ENCODE measurements around the gene ZW10. TPM values are rescaled to one million over a fixed set of nuclear protein-coding genes. Genes with fewer than 3 reads are reported as not detected.
"Not testable (repeated sequence)": the region's sequence is repeated elsewhere in the genome, so short reads cannot be mapped to it uniquely, and the experiment has no call there.

Gene ZW10
- total RNA-seq, 1 donor, result 4.9 TPM

- Histone ChIP-seq H3K4me3 (ENCODE audit: low read length) (no peak overlapping the region), H3K27me3 (ENCODE audit: insufficient read depth, low read length) (peaks cover 6% of the 10 kb centered on the region), H3K4me1 (ENCODE audit: insufficient read depth, low read length) (no peaks in the 10 kb centered on the region), H3K9me3 (ENCODE audit: low read depth, low read length) (no peaks in the 10 kb centered on the region)
Observed at GRCh38 chr11:113778111-113778910, 4.8 kb upstream of the ZW10 start.

GRCh38 chr11:113774174-113774503, 647 bp upstream of the ZW10 start:
- peaks cover 12% of the 10 kb centered on the region for H3K4me1 ChIP-seq (ENCODE audit: insufficient read depth, low read length)
- H3K4me3 ChIP-seq (ENCODE audit: low read length), result peak overlapping the region; percentile 87
- no peaks in the 10 kb centered on the region for H3K9me3 ChIP-seq (ENCODE audit: low read depth, low read length)
- H3K27me3 ChIP-seq (ENCODE audit: insufficient read depth, low read length), result peaks cover 2% of the 10 kb centered on the region

- H3K4me3 ChIP-seq (ENCODE audit: low read length), result peak overlapping the region; percentile 87
- peaks cover under 1% of the 10 kb centered on the region for H3K27me3 ChIP-seq (ENCODE audit: insufficient read depth, low read length)
- H3K9me3 ChIP-seq (ENCODE audit: low read depth, low read length), result no peaks in the 10 kb centered on the region
- H3K4me1 ChIP-seq (ENCODE audit: insufficient read depth, low read length), result peaks cover 12% of the 10 kb centered on the region
Observed at GRCh38 chr11:113773092-113773415, 438 bp downstream of the ZW10 start.

GRCh38 chr11:113771964-113772363, 1.5 kb downstream of the ZW10 start:
- Histone ChIP-seq H3K27me3 (ENCODE audit: insufficient read depth, low read length) (no peaks in the 10 kb centered on the region), H3K4me3 (ENCODE audit: low read length) (no peak overlapping the region), H3K9me3 (ENCODE audit: low read depth, low read length) (no peaks in the 10 kb centered on the region), H3K4me1 (ENCODE audit: insufficient read depth, low read length) (peaks cover 12% of the 10 kb centered on the region)

GRCh38 chr11:113764527-113765219, 8.8 kb downstream of the ZW10 start:
- H3K4me3 ChIP-seq (ENCODE audit: low read length), result no peak overlapping the region
- H3K9me3 ChIP-seq (ENCODE audit: low read depth, low read length), result no peaks in the 10 kb centered on the region
- peaks cover 6% of the 10 kb centered on the region for H3K4me1 ChIP-seq (ENCODE audit: insufficient read depth, low read length)
- no peaks in the 10 kb centered on the region for H3K27me3 ChIP-seq (ENCODE audit: insufficient read depth, low read length)

- not testable (repeated sequence) for H3K4me1 ChIP-seq (ENCODE audit: insufficient read depth, low read length); H3K27me3 ChIP-seq (ENCODE audit: insufficient read depth, low read length); H3K9me3 ChIP-seq (ENCODE audit: low read depth, low read length); H3K4me3 ChIP-seq (ENCODE audit: low read length)
Observed at GRCh38 chr11:113763040-113763439, 10.5 kb downstream of the ZW10 start.

- no peaks in the 10 kb centered on the region for H3K9me3 ChIP-seq (ENCODE audit: low read depth, low read length)
- H3K27me3 ChIP-seq (ENCODE audit: insufficient read depth, low read length), result no peaks in the 10 kb centered on the region
- peaks cover 6% of the 10 kb centered on the region for H3K4me1 ChIP-seq (ENCODE audit: insufficient read depth, low read length)
- no peak overlapping the region for H3K4me3 ChIP-seq (ENCODE audit: low read length)
Observed at GRCh38 chr11:113760241-113760640, 13.3 kb downstream of the ZW10 start.

- Histone ChIP-seq H3K4me1 (ENCODE audit: insufficient read depth, low read length) (no peaks in the 10 kb centered on the region), H3K27me3 (ENCODE audit: insufficient read depth, low read length) (no peaks in the 10 kb centered on the region), H3K9me3 (ENCODE audit: low read depth, low read length) (no peaks in the 10 kb centered on the region), H3K4me3 (ENCODE audit: low read length) (no peak overlapping the region)
Observed at GRCh38 chr11:113752932-113753331, 20.6 kb downstream of the ZW10 start.

GRCh38 chr11:113736323-113736722, 37.2 kb downstream of the ZW10 start:
- Histone ChIP-seq H3K9me3 (ENCODE audit: low read depth, low read length) (no peaks in the 10 kb centered on the region), H3K4me1 (ENCODE audit: insufficient read depth, low read length) (no peaks in the 10 kb centered on the region), H3K4me3 (ENCODE audit: low read length) (no peak overlapping the region), H3K27me3 (ENCODE audit: insufficient read depth, low read length) (no peaks in the 10 kb centered on the region)

- H3K4me3 ChIP-seq (ENCODE audit: low read length), result no peak overlapping the region
- H3K27me3 ChIP-seq (ENCODE audit: insufficient read depth, low read length), result no peaks in the 10 kb centered on the region
- no peaks in the 10 kb centered on the region for H3K9me3 ChIP-seq (ENCODE audit: low read depth, low read length)
- H3K4me1 ChIP-seq (ENCODE audit: insufficient read depth, low read length), result no peaks in the 10 kb centered on the region
Observed at GRCh38 chr11:113732092-113732491, 41.4 kb downstream of the ZW10 start.

GRCh38 chr11:113730887-113731726, 42.4 kb downstream of the ZW10 start:
- H3K4me1 ChIP-seq (ENCODE audit: insufficient read depth, low read length), result no peaks in the 10 kb centered on the region
- H3K4me3 ChIP-seq (ENCODE audit: low read length), result no peak overlapping the region
- no peaks in the 10 kb centered on the region for H3K27me3 ChIP-seq (ENCODE audit: insufficient read depth, low read length)
- H3K9me3 ChIP-seq (ENCODE audit: low read depth, low read length), result no peaks in the 10 kb centered on the region

GRCh38 chr11:113729456-113729855, 44.0 kb downstream of the ZW10 start:
- no peak overlapping the region for H3K4me3 ChIP-seq (ENCODE audit: low read length)
- H3K4me1 ChIP-seq (ENCODE audit: insufficient read depth, low read length), result no peaks in the 10 kb centered on the region
- no peaks in the 10 kb centered on the region for H3K9me3 ChIP-seq (ENCODE audit: low read depth, low read length)
- H3K27me3 ChIP-seq (ENCODE audit: insufficient read depth, low read length), result no peaks in the 10 kb centered on the region

- no peaks in the 10 kb centered on the region for H3K4me1 ChIP-seq (ENCODE audit: insufficient read depth, low read length)
- no peak overlapping the region for H3K4me3 ChIP-seq (ENCODE audit: low read length)
- no peaks in the 10 kb centered on the region for H3K9me3 ChIP-seq (ENCODE audit: low read depth, low read length)
- no peaks in the 10 kb centered on the region for H3K27me3 ChIP-seq (ENCODE audit: insufficient read depth, low read length)
Observed at GRCh38 chr11:113728814-113729213, 44.7 kb downstream of the ZW10 start.

- Histone ChIP-seq H3K4me3 (ENCODE audit: low read length) (no peak overlapping the region), H3K9me3 (ENCODE audit: low read depth, low read length) (no peaks in the 10 kb centered on the region), H3K4me1 (ENCODE audit: insufficient read depth, low read length) (no peaks in the 10 kb centered on the region), H3K27me3 (ENCODE audit: insufficient read depth, low read length) (no peaks in the 10 kb centered on the region)
Observed at GRCh38 chr11:113725913-113726312, 47.6 kb downstream of the ZW10 start.

- no peaks in the 10 kb centered on the region for H3K4me1 ChIP-seq (ENCODE audit: insufficient read depth, low read length)
- no peak overlapping the region for H3K4me3 ChIP-seq (ENCODE audit: low read length)
- no peaks in the 10 kb centered on the region for H3K9me3 ChIP-seq (ENCODE audit: low read depth, low read length)
- H3K27me3 ChIP-seq (ENCODE audit: insufficient read depth, low read length), result no peaks in the 10 kb centered on the region
Observed at GRCh38 chr11:113725407-113725806, 48.1 kb downstream of the ZW10 start.

Measured in mononuclear cell (primary cell).